ENCODE results near the gene PDILT.

The PDILT gene

DNA sequence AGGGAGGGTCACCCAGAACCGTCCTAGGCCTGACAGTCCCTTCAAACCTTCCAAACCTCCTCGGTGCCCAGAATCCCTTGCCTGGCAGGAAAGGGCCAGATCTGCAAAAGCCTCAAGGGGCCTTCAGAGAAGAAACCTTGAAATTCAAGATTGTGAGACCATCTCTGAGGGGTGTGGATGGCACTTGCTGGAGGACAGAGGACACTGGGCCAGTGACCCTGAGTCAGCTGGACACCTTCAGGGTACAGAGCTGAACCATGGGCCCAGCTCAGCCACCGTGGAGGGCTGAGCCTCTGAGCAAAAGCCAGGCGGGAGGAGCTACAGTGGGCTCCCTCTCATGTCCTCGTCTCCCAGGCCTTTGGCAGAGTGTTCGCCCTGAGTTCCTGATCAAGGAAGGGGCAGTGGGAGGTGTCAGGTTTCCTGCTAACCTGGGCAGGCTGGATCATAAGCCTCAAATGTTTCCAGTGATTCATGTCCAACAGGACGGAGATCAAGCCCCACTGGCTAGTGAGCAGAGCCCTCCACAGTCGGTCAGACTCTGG lies 3.0 kb downstream of the PDILT start:
- DNase-seq: no peak

DNA sequence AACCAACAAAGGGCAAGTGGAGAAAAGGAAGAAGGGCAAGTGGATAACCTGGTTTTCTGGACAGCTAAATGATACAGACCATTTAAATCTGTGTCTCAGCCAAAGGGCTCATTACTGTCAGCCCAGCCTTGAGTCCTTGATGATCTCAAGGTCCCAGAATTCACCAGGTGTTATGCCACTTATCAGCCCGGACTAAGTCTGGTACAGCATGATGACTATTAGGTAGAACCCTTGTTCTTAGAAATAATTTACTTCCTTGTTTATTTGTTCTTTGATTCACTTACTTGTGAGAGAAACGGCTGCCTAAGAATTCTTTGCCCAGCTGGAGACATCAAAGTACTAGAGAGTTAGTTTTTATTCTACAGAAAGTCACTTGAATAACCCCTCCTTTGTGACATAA lies 3.5 kb downstream of the PDILT start:
- no peak for DNase-seq

DNA sequence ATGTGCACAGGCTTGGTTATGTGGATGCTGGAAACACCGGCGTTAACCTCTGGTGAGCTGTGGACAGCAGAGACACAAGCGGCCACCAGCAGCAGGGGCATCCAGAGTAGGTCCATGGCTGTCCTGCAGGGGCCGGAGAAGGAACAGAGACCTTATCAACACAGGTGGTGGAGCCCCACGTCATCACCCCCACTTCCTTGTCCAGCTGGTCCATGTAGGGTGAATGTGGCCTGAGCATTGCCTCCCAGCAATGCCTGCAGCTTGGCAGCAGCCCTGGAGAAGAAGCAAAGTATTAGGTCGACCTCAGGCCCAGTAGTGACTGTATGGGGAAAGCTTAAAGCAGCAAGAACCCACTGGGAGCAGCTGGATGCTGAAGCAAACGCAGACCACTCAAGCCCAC lies 5.4 kb downstream of the PDILT start:
- no peak for DNase-seq

DNA sequence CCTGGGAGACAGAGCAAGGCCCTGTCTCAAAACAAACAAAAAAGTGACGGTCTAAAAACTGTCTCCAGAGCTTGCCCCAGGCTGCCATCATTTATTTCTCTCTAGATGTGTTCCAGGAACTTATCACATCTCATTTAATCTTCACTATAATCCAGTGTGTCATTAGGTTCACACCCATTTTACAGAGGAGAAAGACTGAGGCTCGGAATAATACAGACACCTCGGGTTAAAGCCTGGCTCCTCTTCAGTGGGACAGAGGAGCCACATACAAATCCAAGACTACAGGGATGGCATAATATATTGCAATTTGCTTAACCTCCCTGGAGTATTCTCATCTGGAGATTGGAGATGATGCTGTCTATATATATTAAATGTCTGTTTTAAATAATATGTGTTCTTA lies 5.9 kb downstream of the PDILT start:
- no peak for DNase-seq

DNA sequence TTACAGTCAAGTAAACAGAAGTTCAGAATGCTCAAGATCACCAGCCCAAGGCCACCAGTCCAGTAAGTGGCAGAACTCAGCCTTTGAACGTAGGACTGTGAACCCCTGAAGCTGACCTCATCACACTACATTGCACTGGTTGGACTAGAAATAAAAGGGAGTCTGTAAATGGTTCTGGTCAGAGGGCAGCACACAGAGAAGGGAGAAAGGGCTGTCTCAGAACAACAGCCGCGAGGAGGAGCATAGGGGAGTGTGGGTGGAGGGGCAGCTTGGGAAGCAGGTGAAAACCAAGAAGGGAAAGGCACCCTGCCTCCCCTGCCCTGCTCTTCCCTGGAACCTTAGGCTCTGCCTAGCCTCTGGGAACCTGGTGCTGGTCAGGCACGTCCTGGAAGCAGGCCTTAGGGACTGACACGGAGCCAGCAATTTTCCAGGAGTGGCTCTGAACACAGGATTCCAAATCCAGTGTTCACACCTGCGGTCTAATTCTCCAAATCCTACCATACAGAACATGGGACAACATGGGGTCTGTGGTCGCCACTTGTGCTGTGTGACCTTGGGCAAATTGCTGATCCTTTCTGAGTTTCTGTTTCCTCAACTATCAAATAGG lies 7.0 kb downstream of the PDILT start:
- no peak for DNase-seq

DNA sequence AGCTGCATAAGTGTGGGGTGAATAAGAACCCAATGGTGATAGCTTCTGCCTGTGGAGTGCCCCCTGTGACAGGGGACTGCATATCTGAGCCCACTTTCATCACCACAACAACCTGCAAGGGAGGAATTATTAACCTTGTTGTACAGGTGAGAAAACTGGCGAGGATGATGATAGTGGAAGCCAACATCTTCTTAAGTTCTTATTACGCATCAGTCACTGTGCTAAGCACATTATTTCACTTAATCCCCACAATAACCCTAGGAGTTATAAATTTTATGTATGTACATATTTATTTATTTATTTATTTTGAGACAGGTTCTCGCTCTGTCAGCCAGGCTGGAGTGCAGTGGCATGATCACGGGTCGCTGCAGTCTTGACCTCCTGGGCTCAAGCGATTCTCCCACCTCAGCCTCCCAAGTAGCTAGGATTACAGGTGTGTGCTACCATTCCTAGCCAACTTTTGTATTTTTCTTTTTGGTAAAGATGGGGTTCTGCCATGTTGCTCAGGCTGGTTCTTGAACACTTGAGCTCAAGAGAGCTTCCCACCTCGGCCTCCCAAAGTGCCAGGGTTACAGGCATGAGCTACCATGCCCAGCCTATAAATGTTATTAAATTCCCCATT lies 7.6 kb downstream of the PDILT start:
- no peak for DNase-seq

DNA sequence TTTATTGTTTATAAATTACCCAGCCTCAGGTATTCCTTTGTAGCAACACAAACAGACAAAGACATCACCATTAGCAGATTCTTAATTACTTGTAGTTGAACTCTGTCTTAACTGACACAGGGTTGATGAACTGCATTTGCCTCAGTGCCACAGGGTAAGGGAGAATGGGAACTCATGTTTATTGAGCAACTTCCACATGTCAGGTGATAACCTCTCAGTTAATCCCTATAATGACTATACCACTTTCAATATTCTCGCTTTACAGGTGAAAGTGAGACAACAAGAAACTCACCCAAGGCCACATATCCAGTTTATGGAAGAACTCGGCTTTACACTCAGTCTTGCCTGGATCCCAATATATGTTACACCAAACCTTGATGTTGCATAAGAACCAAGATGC lies 8.6 kb downstream of the PDILT start:
- no peak for DNase-seq

DNA sequence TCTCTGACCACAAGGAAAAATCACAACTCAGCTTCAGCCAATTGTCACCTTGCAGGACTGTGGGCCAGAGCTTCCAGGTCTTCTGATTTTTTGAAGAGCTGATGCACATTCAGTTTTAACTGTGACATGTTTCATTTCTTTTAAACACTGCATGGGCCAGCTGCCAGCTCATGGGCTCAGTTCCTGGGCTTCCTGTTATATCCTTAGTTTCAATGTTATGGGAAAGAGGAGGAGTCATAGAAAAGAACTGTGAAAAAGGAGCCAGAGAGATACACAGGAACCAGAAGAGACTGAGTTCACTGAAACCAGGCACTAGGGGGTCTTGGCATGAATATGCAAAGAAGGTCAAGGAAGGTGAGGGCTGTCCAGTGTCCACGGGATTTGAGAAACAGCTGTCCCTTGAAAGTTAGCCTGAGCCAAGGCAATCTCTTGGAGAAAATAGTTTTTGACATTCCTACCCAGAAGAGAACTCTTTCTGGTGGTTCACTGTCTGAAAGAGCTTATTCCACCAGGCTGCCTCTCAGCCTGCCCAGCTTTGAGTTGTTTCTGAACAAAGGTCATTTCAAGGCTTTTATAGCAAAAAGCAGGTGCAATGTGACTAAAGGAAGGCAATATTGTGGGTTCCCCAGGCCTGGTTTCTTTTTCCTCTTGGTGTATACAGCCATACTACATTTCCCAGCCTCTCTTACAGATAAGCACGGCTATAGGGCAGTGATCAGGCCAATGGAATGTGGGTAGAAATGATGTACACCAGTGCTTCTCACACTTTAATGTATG lies 10.5 kb downstream of the PDILT start:
- no peak for DNase-seq

DNA sequence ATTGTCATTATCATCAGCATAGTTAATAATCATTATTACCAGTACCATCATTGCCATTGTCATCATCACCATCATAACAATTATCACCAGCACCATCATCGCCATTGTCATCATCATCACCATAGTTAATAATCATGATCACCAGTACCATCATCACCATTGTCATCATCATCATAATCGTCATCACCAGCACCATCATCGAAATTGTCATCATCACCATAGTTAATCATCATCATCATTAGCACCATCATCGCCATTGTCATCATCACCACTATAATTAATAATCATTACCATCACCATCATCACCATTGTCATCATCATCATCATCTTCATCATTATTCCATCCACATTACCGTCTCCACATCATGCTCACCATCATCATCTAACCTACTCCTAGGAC lies 13.5 kb downstream of the PDILT start:
- no peak for DNase-seq

DNA sequence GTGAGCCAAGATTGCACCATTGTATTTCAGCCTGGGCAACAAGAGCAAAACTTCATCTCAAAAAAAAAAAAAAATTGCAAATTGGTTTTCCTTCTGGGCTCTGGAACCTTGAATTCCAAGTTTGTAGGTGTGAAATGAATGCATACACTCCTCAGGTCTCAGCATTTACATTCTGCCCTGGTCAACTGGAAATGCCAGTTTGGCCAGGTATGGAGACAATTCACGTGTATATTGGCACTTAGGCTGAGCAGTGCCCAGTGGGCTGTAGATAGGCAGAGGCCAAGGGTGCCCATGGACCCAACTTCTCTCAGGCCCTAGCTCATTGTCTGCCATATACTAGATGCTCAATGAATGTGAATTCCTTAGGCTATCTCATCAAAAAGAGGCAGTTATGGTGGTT lies 15.7 kb downstream of the PDILT start:
- no peak for DNase-seq

DNA sequence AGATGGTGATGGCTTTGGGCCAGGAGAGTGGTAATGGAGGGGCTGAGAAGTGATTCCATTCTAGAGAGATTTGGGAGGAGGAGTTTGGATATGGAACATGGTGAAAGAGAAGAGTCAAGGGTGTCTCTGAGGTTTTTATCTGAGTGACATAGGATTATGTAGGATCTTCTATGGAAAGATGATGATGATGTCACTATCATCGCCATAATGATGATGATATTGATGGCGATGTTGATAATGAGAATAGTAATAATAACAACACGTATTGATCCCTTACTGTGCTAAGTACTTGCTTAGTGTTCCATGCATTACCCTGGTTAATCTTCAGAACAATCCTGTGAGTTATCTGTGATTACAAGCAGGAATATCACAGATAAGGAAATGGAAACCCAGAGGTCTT lies 16.6 kb downstream of the PDILT start:
- DNase-seq: no peak

DNA sequence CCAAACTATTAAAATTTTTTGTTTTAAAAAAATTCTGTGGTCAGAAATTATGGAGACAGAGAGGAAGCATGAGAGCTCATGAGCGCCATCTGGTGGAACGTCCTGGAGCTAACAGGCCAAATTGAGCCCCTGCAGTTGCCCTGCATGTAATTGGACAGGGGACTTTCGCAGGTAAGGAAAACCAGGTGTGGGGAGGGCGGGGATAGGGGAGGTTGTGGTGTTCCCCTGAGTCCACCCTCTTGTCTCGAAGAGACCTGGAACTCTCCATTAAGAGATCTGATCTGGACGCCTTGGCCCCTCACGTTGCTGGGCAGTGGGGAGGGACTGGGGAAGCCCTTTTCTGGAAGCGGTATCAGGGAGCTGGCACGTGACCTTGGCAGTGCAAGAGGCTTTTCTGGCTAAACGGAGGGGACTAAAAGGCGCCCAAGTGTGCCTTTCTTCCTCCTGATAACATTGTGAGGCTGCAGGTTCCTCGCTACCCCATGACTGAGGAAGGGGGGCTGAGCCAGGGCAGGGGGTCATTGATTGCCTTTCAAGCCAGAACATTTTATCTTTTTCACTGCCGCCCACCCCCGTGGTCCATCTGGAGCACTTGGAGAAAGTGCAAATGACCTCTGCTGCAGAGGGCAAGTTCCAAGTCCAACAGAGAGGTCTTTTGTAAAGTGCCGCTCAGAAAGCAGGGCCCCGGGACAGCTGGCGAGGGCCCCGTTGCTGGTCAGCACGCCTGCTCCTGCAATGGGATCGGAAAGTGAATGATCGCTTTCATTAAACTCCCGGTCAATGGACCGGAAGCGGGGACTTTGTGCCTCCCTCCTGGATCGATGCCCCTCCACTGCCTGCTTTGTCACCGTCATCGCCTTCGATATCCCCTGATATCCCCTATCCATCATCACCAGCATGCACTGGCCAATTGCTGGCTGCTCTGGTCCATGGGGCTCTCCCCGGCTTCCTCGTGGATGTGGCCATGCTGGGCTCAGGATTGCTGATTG lies 18.4 kb downstream of the PDILT start:
- DNase-seq: no peak

DNA sequence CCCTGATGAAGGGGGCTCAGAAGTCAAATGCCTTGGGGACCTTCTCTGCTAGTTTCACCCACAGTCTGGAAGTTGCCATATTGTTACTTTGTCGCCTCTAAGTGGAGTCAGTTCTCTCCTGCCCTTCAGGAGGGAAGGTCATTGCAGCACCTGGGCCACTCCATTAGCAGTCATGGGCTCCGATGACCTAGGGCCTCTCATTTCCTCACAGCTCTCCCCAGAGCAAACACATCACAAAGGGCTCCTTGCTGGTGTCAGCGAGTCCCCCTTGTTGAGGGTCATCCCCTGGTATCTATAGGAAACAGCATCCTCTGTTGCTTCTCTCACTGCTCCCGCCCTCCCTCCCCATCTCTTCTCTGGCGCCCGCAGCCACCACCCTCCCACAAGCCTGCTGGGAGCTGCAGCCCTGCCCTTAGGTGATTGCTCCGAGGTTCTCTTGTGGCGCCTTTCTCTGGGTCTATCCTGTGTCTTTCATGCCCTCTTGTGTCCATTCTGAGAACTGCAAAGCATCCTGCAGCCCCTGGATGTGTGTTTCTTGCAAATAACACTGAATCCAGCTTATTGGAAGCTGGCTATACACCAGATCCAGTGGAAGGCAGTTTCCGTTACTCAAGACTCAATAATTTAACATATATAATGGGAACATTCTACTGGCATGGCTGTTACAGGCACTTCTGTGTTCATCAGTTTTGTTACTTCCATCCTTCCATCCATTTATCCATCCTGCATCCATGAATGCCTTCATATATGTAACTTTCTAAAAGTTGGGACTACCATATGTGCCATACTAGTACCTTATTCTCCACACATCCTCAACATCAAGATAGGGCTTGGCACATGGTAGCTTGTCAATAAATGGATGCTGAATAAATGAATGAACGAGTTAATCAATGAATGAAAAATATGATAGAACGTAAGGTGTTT lies 21.2 kb downstream of the PDILT start:
- no peak for DNase-seq

DNA sequence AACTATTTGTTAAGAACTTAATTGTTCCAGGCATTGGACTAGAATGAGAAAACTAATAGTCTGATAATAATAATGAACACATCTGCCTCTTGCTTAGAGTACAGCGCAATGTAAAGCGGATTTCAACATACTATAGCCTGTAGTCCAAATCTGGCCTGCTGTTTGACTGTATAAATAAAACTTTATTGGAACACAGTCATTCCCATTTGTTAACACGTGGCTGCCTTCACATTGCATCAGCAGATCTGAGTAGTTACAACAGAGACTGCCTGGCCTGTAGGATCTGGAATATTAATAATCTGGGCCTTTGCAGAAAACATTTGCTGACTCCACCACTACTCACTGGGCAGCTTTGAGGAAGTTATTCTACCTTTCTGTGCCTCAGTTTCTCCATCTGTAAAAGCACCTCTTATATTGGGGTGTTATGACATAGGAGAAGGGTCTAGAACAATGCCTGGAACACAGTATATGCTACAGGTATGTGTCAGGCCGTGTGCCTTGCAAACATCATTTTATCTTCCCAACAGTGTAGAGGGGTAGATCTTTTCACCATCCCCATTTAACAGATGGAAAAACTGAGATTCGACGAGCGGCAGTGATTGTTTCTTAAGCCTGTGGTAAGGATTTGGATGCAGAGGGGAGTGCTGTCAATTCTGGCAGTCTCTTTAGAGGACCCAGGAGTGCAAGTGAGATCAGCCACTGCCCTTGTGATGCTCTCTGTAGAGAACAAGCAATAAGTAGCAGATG lies 22.2 kb downstream of the PDILT start:
- no peak for DNase-seq

DNA sequence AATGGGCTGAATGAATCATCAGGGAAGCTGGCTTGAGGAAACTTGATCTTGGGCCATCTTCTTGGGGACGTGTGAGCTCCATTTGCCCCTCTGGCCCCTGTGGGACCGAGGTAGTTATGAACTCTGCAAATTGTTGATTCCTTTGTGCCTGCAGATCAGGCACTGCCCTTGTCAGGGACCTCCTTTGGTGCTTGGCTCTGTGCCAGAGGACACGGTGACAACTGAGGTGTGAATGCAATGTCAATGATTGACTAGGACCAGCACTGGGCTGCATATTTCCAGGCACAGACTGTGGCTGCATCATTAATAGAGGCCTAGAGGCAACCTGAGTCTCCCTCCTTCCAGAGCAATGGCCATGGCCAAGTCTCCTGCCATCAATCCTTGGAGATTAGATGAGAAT lies 23.8 kb downstream of the PDILT start:
- DNase-seq: no peak

DNA sequence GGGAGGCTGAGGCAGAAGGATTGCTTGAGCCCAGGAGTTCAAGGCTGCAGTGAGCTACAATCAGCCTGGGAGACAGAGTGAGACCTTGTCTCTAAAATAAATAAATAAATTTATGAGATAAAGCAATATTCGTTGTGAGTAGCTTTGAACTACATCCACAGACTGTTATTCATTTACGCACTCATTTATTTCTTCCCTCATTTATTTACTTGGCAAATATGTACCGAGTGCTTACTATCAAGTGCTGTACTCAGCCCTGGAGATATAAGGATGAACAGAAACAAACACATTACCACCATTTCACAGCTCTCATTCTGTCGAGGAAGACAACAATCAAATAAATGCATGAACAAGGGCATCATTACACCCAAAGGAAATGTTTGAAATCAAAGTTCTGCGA lies 27.4 kb downstream of the PDILT start:
- no peak for DNase-seq

DNA sequence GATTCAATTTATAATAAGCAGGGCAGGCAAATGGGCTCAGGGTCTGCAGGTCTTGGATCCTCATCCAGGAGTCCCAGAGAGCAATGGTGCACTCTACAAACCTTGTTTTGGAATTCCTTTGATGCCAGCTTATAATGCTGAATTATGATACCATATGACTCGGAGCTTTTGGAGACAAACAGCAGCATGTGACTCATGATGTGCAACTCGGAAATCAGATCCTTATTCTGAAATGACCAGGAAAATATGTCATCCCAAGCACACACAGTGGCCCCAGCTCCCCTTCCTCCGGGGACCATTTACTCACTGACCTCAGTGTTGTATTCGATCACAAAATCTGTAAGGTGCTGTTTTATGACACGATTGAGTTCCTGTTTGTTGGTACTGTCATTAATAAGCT lies 31.8 kb downstream of the PDILT start:
- no peak for DNase-seq

DNA sequence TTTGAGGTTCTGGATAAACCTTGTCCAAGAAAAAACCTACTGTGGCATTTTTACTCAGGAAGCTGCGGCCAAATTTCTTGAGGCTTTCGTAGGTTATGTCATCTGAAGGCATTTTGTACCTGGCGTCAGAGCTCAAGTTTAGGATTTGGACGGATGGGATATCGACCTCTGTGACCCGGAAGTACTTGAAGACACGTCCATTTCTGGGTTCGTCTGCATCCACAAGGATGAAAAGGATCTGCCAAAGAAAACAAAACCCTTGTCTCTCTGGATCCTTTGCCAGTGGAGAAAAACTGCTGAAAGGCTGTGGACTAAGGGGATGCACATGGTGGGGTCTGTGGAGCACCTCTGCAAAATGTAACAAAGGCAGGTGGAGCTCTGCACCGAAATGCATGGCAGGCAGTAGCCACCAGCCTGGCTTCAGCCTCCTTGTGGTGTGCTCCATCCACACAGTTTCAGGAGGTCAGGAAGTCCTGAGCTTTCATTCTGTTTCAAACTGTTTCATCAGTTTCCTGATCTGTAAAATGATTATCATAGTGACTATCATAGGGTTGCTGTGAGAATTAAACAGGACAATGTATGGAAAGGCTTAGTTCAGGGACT lies 35.0 kb downstream of the PDILT start:
- DNase-seq: no peak

DNA sequence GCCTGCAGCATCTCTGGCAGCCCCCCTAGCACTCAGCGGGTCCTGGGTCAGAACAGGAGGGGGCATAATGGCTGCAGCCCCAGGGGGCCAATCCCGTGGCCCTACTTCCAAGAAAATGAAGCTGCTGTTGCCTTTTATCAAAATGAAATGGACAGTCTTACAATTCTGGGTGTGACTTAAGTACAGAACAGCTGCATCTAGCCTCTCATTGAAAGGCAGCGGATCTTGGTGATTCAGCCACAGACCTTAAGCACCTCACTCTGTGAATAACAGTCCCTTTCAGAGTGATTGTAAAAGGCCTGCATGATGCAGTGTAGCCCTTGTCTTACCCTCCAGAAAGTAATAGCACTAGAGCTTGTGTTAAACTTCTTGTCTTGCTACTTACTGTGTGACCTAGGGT lies 40.5 kb downstream of the PDILT start:
- no peak for DNase-seq

DNA sequence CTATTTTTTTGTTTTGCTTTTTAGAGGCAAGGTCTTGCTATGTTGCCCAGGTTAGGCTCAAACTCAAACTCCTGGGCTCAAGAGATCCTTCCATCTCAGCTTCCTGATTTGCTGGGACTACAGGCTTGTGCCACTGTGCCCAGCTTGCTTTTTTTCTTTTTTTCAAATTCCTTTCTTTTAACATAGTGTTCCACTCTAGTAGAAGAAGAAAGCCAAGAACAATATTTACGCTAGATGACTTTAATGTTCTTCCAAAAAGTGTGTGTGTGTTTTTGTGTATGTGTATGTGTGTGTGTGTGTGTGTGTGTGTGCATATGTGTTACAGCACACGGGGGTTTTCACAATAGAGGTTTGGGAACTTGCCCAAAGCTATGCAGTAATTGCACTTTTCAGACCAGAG lies 41.3 kb downstream of the PDILT start:
- no peak for DNase-seq

DNA sequence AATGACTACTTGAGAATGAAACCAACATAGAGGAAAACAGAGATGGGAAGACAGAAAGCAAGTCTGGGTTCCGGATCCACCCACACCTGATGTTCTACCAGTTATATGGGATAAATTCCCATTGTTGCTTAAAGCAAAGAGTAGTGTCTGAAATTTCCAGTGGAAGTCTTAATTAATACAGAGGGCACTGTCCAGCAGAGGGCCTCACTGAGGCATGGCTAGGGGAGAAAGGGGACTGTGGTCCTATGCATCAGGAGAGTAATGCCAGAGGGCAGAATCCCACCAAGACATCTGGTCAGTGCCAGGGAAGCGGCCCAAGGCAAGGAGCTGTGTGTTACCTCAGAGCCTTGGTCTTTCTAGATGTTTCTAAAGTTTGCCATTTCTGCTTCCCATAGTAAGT lies 44.5 kb downstream of the PDILT start:
- no peak for DNase-seq
